Posterior vena cava (tissue), 2 donors: ENCODE results near the gene HOXC5. TPM values are rescaled to one million over a fixed set of nuclear protein-coding genes. Genes with fewer than 3 reads are reported as not detected.

Experiments
- DNase-seq: peaks from one replicate; pipeline ENCODE4 v3.0.0-alpha.2; 2020; ENCODE audit warnings: low spot score
- intact Hi-C, 2 donors: fragments of 100-400 bp; cut with DNase I; formaldehyde crosslinking; loops; one replicate each; pipeline versions ENCODE4 v1.14.1 to v1.14.2; 2022 to 2023
- total RNA-seq, 2 donors: library from RNA; stranded (reverse); fragmentation: NEBNext Ultra II Directional; extraction: Animal tissue kit (Norgen Biotek cat#: 25700); gene quantifications; one replicate each; pipeline ENCODE4 v1.2.1, GENCODE V29; 2021
- donor health status: DM: yes; HTN: yes; CAD: no.
- donor health status: DM: yes; HTN: yes; CAD: no.

Gene HOXC5
- total RNA-seq, 2 donors from 2014 or later, result 2.9 to 5.6 TPM

- DNase-seq, result no peak
- intact Hi-C loops, result loop anchor here in 1 of 2 donors (10.0 kb wide), 1 partner anchor 351 kb away; no protein-coding TSS in a partner anchor
These were observed 28.6 kb upstream of the HOXC5 start for GRCh38 chr12:54004063-54004840.

- no peak for DNase-seq
- intact Hi-C loops, result loop anchor here in 1 of 2 donors (5.0 to 10.0 kb wide), 2 partner anchors 197 to 350 kb away; no protein-coding TSS in a partner anchor
These were observed 27.9 kb upstream of the HOXC5 start for GRCh38 chr12:54004841-54005530.

GRCh38 chr12:54005531-54005852 is 27.4 kb upstream of the HOXC5 start:
- intact Hi-C loops, result loop anchor here in 1 of 2 donors (5.0 to 10.0 kb wide), 2 partner anchors 197 to 349 kb away; no protein-coding TSS in a partner anchor
- no peak for DNase-seq

- intact Hi-C loops, result loop anchor here (1.0 to 10.0 kb wide), 6 partner anchors 21 to 349 kb away; partner anchors contain the start of gene HOXC10 (in 1 of the 2)
- peak; percentile 97 for DNase-seq
These were observed 26.8 kb upstream of the HOXC5 start for GRCh38 chr12:54005853-54006558.

GRCh38 chr12:54006559-54007220 is 26.2 kb upstream of the HOXC5 start:
- DNase-seq, result no peak
- intact Hi-C loops, result loop anchor here (1.0 to 10.0 kb wide), 6 partner anchors 20 to 348 kb away; partner anchors contain the start of gene HOXC10 (in 1 of the 2)

- no peak for DNase-seq
- intact Hi-C loops, result loop anchor here (2.0 to 10.0 kb wide), 5 partner anchors 19 to 347 kb away; no protein-coding TSS in a partner anchor
These were observed 25.2 kb upstream of the HOXC5 start for GRCh38 chr12:54007538-54008259.

GRCh38 chr12:54008260-54008552 is 24.6 kb upstream of the HOXC5 start:
- no peak for DNase-seq
- intact Hi-C loops, result loop anchor here in 1 of 2 donors (5.0 to 10.0 kb wide), 2 partner anchors 194 to 347 kb away; no protein-coding TSS in a partner anchor

GRCh38 chr12:54009171-54010052 is 23.4 kb upstream of the HOXC5 start:
- DNase-seq, result no peak
- intact Hi-C loops, result loop anchor here in 1 of 2 donors (5.0 to 10.0 kb wide), 2 partner anchors 193 to 345 kb away; no protein-coding TSS in a partner anchor

GRCh38 chr12:54010053-54010971 is 22.5 kb upstream of the HOXC5 start:
- no peak for DNase-seq
- intact Hi-C loops, result no loop called here

- intact Hi-C loops, result no loop called here
- DNase-seq, result no peak
These were observed 21.7 kb upstream of the HOXC5 start for GRCh38 chr12:54010972-54011664.

- DNase-seq, result no peak
- intact Hi-C loops, result no loop called here
These were observed 21.0 kb upstream of the HOXC5 start for GRCh38 chr12:54011665-54012532.

- intact Hi-C loops, result no loop called here
- no peak for DNase-seq
These were observed 20.0 kb upstream of the HOXC5 start for GRCh38 chr12:54012631-54013409.

- intact Hi-C loops, result no loop called here
- DNase-seq, result no peak
These were observed 18.4 kb upstream of the HOXC5 start for GRCh38 chr12:54014377-54015017.
